ENCODE measurements around the gene MGAM2.

GRCh38 chr7:142077762-142078161 lies 33.8 kb upstream of the MGAM2 start:
- TF ChIP-seq CTCF (IDR thresholded peaks at IDR 0.05) (no peak), ZFX (IDR thresholded peaks at IDR 0.05; ENCODE audit: borderline replicate concordance) (no peak)

All from 22Rv1 (cell line).